Activated CD4-positive, alpha-beta T cell treated with anti-CD3 and anti-CD28 coated beads, Interleukin-2, amount 10 ng/mL, durations not matched to agents 7 days and 5 days (primary cell): ENCODE results near the gene GPRC5B. TPM values are rescaled to one million over a fixed set of nuclear protein-coding genes. Genes with fewer than 3 reads are reported as not detected.

ENCODE experiments used
- CTCF ChIA-PET: fragments of 350-600 bp; sonication (Branson Sonifier 250); formaldehyde crosslinking; loops from one replicate; lab custom pipeline; 2021; ENCODE audit warnings: antibody characterized with exemption; lab: Charles Lee
- POLR2A ChIA-PET: fragments of 350-600 bp; sonication (Branson Sonifier 250); formaldehyde crosslinking; loops from one replicate; lab custom pipeline; 2021; ENCODE audit warnings: antibody characterized with exemption; lab: Charles Lee
- DNase-seq: peaks from one replicate; pipeline ENCODE4 v3.0.0-alpha.2; 2020
- H3K27ac Mint-ChIP-seq: one replicate; pipeline ENCODE4 v1.8.0; 2021; ENCODE audit warnings: mild to moderate bottlenecking, moderate library complexity, mixed read lengths
- H3K27me3 Mint-ChIP-seq: one replicate; pipeline ENCODE4 v1.8.0; 2021; ENCODE audit warnings: mixed read lengths
- H3K36me3 Mint-ChIP-seq: one replicate; pipeline ENCODE4 v1.8.0; 2021; ENCODE audit warnings: low read depth, mixed read lengths
- H3K4me1 Mint-ChIP-seq: one replicate; pipeline ENCODE4 v1.8.0; 2021; ENCODE audit warnings: mixed read lengths
- H3K4me3 Mint-ChIP-seq: one replicate; pipeline ENCODE4 v1.8.0; 2021; ENCODE audit warnings: mild to moderate bottlenecking, moderate library complexity, mixed read lengths
- H3K9me3 Mint-ChIP-seq: one replicate; pipeline ENCODE4 v1.8.0; 2021; ENCODE audit warnings: mixed read lengths
- total RNA-seq, 2 experiments: library from RNA; stranded (reverse); gene quantifications; one replicate each; pipeline ENCODE4 v1.2.3, GENCODE V29; 2021

The GPRC5B gene
- total RNA-seq, 2 experiments from 2014 or later, result 0.25 to 0.42 TPM

- H3K36me3 Mint-ChIP-seq, result no peaks in the 10 kb centered on the region
- H3K27ac Mint-ChIP-seq, result no peak overlapping the region
- ChIA-PET CTCF (no interaction called here), POLR2A (no interaction called here)
- no peaks in the 10 kb centered on the region for H3K9me3 Mint-ChIP-seq
- no peaks in the 10 kb centered on the region for H3K4me1 Mint-ChIP-seq
- no peaks in the 10 kb centered on the region for H3K27me3 Mint-ChIP-seq
- H3K4me3 Mint-ChIP-seq, result no peak overlapping the region
- no peak for DNase-seq
Measured at GRCh38 chr16:19831678-19832077, 53.0 kb downstream of the GPRC5B start.

DNA sequence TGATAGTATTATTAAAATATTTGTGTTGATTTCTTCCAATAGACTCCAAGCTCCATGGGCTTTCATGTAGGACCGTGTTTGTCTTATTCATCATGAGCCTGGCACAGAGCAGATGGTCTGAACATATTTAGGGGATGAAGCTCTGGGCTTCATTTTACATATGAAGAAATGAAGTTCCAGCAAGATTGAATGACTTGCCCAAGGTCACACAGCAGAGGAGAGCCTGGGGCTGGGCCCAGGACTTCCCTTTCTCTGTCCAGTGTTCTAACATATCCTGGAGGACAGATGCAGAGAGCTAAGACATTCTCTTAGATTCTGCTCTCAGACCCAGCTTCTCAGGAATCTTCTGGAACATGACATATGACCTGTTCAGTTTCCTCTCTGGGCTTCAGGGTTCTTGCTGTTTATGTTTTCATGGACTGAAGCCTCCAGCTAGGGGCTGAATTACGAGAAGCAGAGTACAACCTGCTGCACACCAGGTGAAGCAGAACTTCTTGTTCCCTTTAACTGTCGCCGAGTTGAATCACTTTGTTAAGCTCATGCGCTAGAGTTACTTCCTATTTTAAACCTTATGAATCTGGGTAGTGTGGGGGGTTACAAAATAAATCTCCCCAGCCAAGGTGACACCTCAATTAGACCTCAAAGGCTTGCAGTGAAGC lies 53.6 kb downstream of the GPRC5B start:
- DNase-seq, result no peak
- Mint-ChIP-seq H3K36me3 (no peaks in the 10 kb centered on the region), H3K27ac (no peak overlapping the region), H3K4me1 (no peaks in the 10 kb centered on the region), H3K4me3 (no peak overlapping the region), H3K27me3 (no peaks in the 10 kb centered on the region), H3K9me3 (no peaks in the 10 kb centered on the region)
- ChIA-PET POLR2A (no interaction called here), CTCF (interaction anchor here (0.5 kb wide), 1 partner anchor 686 kb away, joined by 4 read pairs; no protein-coding TSS in a partner anchor)

DNA sequence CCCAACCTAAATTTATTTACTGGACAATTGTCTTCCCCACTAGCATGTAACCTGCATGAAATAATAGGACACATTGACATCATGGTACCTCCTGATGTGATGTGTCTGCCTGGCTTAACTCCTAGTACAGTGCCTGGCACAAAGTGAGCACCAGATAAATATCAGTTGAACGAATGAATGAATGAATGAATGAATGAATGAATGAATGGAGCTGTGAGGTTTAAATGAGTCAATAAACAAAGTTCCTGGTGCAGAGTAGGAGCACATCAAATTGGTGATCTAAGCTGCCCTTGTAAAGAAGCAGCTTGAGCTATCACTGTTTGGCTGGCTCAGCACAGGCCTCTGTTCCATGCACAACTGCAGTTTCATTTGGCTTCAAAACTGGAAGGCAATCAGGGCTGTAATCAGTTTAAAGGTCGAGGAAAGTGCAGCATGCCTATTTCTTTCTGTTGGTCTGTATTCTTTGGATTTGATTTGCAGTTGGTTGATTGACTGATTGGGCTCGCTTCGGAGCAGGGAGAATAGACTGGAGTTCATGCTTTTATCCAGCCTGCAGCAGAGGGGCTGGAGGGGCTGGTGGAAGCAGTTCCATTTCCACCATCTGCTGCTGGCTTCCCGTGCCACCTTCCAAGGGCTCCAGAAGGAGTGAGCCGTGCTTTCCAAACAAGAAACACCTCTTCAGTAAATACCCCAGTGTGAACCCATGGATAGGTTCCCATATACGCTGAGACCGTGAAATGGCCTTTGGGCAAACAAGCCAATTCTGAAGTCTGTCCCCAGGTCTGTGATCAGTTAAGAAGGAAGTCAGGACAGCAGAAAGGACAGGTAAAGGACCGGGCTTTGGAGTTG lies 54.6 kb downstream of the GPRC5B start:
- no peak for DNase-seq
- Mint-ChIP-seq H3K9me3 (no peaks in the 10 kb centered on the region), H3K27ac (no peak overlapping the region), H3K27me3 (no peaks in the 10 kb centered on the region), H3K4me3 (no peak overlapping the region), H3K4me1 (no peaks in the 10 kb centered on the region), H3K36me3 (no peaks in the 10 kb centered on the region)
- ChIA-PET POLR2A (no interaction called here), CTCF (interaction anchor here (1.0 kb wide), 1 partner anchor 12 kb away, joined by 3 read pairs; no protein-coding TSS in a partner anchor)

GRCh38 chr16:19824216-19824615 lies 60.4 kb downstream of the GPRC5B start:
- no peak overlapping the region for H3K4me3 Mint-ChIP-seq
- H3K9me3 Mint-ChIP-seq, result no peaks in the 10 kb centered on the region
- H3K4me1 Mint-ChIP-seq, result no peaks in the 10 kb centered on the region
- ChIA-PET CTCF (no interaction called here), POLR2A (no interaction called here)
- H3K27me3 Mint-ChIP-seq, result no peaks in the 10 kb centered on the region
- DNase-seq, result no peak
- no peaks in the 10 kb centered on the region for H3K36me3 Mint-ChIP-seq
- no peak overlapping the region for H3K27ac Mint-ChIP-seq

- Mint-ChIP-seq H3K36me3 (no peaks in the 10 kb centered on the region), H3K4me3 (no peak overlapping the region), H3K4me1 (no peaks in the 10 kb centered on the region), H3K27me3 (no peaks in the 10 kb centered on the region), H3K27ac (no peak overlapping the region), H3K9me3 (no peaks in the 10 kb centered on the region)
- CTCF ChIA-PET, result no interaction called here
- no peak for DNase-seq
- POLR2A ChIA-PET, result no interaction called here
Measured at GRCh38 chr16:19823322-19823721, 61.3 kb downstream of the GPRC5B start.

DNA sequence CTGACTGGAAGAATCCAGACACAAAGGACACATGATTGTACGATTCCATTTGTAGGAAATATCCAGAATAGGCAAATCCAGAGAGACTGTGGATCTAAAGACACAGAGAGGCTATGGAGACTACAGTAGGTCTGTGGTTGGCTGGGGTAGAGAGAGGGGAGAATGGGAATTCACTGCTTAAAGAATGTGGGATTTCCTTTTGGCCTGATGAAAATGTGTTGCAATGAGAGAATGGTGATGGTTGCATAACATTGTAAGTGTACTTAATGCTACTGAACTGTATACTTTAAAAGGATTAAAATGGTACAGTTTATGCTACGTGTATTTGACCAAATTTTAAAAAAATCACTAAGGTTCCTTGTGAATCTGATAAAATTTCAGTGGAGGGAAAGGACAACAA lies 62.1 kb downstream of the GPRC5B start:
- POLR2A ChIA-PET, result no interaction called here
- DNase-seq, result no peak

GRCh38 chr16:19817875-19818274 lies 66.8 kb downstream of the GPRC5B start:
- Mint-ChIP-seq H3K36me3 (no peaks in the 10 kb centered on the region), H3K4me1 (no peaks in the 10 kb centered on the region), H3K27ac (no peak overlapping the region), H3K27me3 (peaks cover 2% of the 10 kb centered on the region), H3K9me3 (no peaks in the 10 kb centered on the region), H3K4me3 (no peak overlapping the region)
- no peak for DNase-seq
- ChIA-PET POLR2A (no interaction called here), CTCF (interaction anchor here (0.9 to 1.4 kb wide), 2 partner anchors 10 to 12 kb away, joined by 3 to 5 read pairs; no protein-coding TSS in a partner anchor)

More for the DNA sequence above, 62.1 kb downstream of the GPRC5B start:
- no peak overlapping the region for H3K4me3 Mint-ChIP-seq
- H3K4me1 Mint-ChIP-seq, result no peaks in the 10 kb centered on the region
- no peaks in the 10 kb centered on the region for H3K27me3 Mint-ChIP-seq
- H3K9me3 Mint-ChIP-seq, result no peaks in the 10 kb centered on the region
- H3K27ac Mint-ChIP-seq, result no peak overlapping the region
- no peaks in the 10 kb centered on the region for H3K36me3 Mint-ChIP-seq
- CTCF ChIA-PET, result no interaction called here

DNA sequence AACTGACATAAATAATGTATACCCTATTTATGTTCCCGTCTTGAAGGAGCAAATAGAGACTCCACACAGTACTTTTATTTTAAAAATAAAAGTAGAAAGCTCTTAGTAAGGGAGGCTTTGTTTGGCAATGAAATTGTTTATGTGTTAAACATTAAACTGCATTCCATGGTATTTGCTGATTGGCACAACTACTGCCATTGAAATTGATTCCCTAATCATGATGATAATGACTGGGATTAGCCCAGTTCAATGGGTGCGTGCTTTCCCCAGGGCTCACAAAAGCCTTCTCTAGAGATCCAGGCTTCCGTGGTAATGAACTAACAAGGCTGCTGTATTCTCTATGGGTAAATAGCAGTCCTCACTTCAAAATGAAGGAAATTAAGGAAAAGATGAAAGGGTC lies 67.5 kb downstream of the GPRC5B start:
- POLR2A ChIA-PET, result no interaction called here
- CTCF ChIA-PET, result no interaction called here
- H3K4me1 Mint-ChIP-seq, result no peaks in the 10 kb centered on the region
- peaks cover 2% of the 10 kb centered on the region for H3K27me3 Mint-ChIP-seq
- H3K27ac Mint-ChIP-seq, result no peak overlapping the region
- peaks cover 2% of the 10 kb centered on the region for H3K9me3 Mint-ChIP-seq
- no peak for DNase-seq
- no peaks in the 10 kb centered on the region for H3K36me3 Mint-ChIP-seq
- H3K4me3 Mint-ChIP-seq, result no peak overlapping the region

- H3K27me3 Mint-ChIP-seq, result peaks cover 2% of the 10 kb centered on the region
- no peak for DNase-seq
- peaks cover 2% of the 10 kb centered on the region for H3K9me3 Mint-ChIP-seq
- H3K36me3 Mint-ChIP-seq, result no peaks in the 10 kb centered on the region
- H3K4me1 Mint-ChIP-seq, result no peaks in the 10 kb centered on the region
- no peak overlapping the region for H3K27ac Mint-ChIP-seq
- H3K4me3 Mint-ChIP-seq, result no peak overlapping the region
- POLR2A ChIA-PET, result no interaction called here
- CTCF ChIA-PET, result no interaction called here
Measured at GRCh38 chr16:19815418-19815817, 69.2 kb downstream of the GPRC5B start.

- POLR2A ChIA-PET, result no interaction called here
- Mint-ChIP-seq H3K27me3 (peaks cover 2% of the 10 kb centered on the region), H3K27ac (no peak overlapping the region), H3K36me3 (no peaks in the 10 kb centered on the region), H3K9me3 (peaks cover 2% of the 10 kb centered on the region), H3K4me1 (peaks cover 15% of the 10 kb centered on the region), H3K4me3 (no peak overlapping the region)
- CTCF ChIA-PET, result no interaction called here
- DNase-seq, result no peak
Measured at GRCh38 chr16:19812986-19813385, 71.7 kb downstream of the GPRC5B start.

DNA sequence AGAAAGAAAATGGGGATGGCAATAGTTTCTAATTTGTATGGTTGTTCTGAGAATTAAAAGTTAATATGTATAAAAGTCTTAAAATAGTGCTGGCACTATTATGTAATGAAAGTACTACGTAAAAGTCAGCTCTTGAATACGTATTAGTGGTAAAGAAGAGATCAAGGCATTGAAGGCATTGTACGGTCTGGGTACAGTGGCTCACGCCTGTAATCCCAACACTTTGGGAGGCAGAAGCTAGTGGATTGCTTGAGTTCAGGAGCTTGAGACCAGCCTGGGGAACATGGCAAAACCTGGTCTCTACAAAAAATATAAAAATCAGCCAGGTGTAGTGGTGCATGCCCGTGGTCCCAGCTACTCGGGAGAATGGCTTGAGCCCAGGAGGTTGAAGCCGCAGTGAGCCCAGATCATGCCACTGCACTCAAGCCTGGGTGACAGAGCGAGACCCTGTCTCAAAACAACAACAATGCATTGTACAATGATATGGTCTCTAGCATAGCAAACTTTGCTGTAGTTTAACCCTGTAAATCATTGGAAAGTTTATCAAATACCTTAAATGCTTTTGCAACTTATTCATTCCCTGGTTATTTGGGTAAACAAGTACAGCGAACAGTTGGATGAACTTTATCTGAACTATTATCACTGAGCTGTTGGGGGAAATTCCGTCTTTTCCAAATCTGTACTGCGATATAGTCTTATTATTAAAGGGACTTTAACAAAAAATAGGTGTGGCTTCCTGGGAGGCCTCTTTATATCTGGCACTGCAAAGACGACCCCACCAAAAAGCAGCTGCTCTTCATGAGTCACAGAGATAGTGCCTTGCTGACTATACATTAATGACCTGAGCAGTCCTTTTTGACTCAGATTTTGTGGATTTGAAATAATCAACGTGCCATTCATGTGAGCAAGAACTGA lies 73.6 kb downstream of the GPRC5B start:
- H3K4me3 Mint-ChIP-seq, result no peak overlapping the region
- H3K4me1 Mint-ChIP-seq, result peaks cover 17% of the 10 kb centered on the region
- H3K36me3 Mint-ChIP-seq, result peaks cover 8% of the 10 kb centered on the region
- no peak for DNase-seq
- H3K9me3 Mint-ChIP-seq, result peaks cover 10% of the 10 kb centered on the region
- H3K27ac Mint-ChIP-seq, result no peak overlapping the region
- CTCF ChIA-PET, result interaction anchor here (0.6 kb wide), 1 partner anchor 215 kb away, joined by 4 read pairs; no protein-coding TSS in a partner anchor
- POLR2A ChIA-PET, result no interaction called here
- H3K27me3 Mint-ChIP-seq, result peaks cover 2% of the 10 kb centered on the region

DNA sequence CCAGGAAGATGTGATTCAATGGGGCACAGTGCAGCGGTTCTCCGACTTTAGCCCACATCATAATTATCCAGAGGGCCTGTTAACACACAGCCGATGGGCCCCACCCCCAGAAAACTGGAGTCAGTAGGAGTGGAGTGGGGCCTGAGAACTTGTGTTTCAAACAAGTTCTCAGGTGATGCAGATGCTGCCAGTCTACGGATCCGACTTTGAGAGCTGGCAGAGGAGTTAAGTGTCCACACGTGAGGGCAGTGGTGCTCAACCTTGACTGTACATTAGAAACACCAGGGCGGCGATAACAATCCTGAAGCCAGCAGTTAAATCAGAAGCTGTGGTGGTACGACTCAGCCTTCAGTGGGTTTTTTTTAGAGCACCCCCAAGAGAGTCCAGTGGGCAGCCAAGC lies 75.0 kb downstream of the GPRC5B start:
- peaks cover 21% of the 10 kb centered on the region for H3K9me3 Mint-ChIP-seq
- POLR2A ChIA-PET, result no interaction called here
- H3K27ac Mint-ChIP-seq, result peak overlapping the region; percentile 9

More for the DNA sequence above, 75.0 kb downstream of the GPRC5B start:
- DNase-seq, result no peak
- Mint-ChIP-seq H3K4me3 (no peak overlapping the region), H3K36me3 (peaks cover 21% of the 10 kb centered on the region), H3K4me1 (peaks cover 30% of the 10 kb centered on the region), H3K27me3 (peaks cover 2% of the 10 kb centered on the region)
- CTCF ChIA-PET, result no interaction called here
